Measurements from ENCODE around the gene CPXM1.

CPXM1 gene

GRCh38 chr20:2747676-2748235 lies 52.7 kb downstream of the CPXM1 start:
- no peak for DNase-seq

- no peak for DNase-seq
Observed at GRCh38 chr20:2746636-2747265, 53.7 kb downstream of the CPXM1 start.

- DNase-seq = no peak
Observed at GRCh38 chr20:2745936-2746635, 54.3 kb downstream of the CPXM1 start.

- no peak for DNase-seq
Observed at GRCh38 chr20:2745060-2745910, 55.1 kb downstream of the CPXM1 start.

Measured in stimulated activated CD4-positive, alpha-beta T cell treated with anti-CD3 and anti-CD28 coated beads, Interleukin-2, amount 100 ng/mL, for 48 hours (primary cell).